Jurkat, Clone E6-1 (cell line): ENCODE results near the gene AMHR2.

ENCODE experiments used
- DNase-seq: peaks from one replicate; pipeline ENCODE4 v3.0.0-alpha.2; 2011; ENCODE audit warnings: low read depth, low spot score
- H3K4me3 ChIP-seq: 2 replicates; pipeline ENCODE4 v1.5.1; 2011; ENCODE audit warnings: mild to moderate bottlenecking, low read length, control low read depth, moderate library complexity

AMHR2 gene

GRCh38 chr12:53468282-53468681 lies 44.6 kb downstream of the AMHR2 start:
- no peak overlapping the region for H3K4me3 ChIP-seq
- DNase-seq = no peak

GRCh38 chr12:53472056-53472582 lies 48.5 kb downstream of the AMHR2 start:
- no peak for DNase-seq
- H3K4me3 ChIP-seq = no peak overlapping the region

- no peak for DNase-seq
- H3K4me3 ChIP-seq = no peak overlapping the region
Observed at GRCh38 chr12:53474077-53474476, 50.4 kb downstream of the AMHR2 start.

- no peak overlapping the region for H3K4me3 ChIP-seq
- DNase-seq = no peak
Observed at GRCh38 chr12:53474819-53475218, 51.2 kb downstream of the AMHR2 start.

- DNase-seq = no peak
- no peak overlapping the region for H3K4me3 ChIP-seq
Observed at GRCh38 chr12:53476769-53477209, 53.1 kb downstream of the AMHR2 start.

- H3K4me3 ChIP-seq = no peak overlapping the region
- DNase-seq = no peak
Observed at GRCh38 chr12:53478865-53479264, 55.2 kb downstream of the AMHR2 start.

GRCh38 chr12:53479331-53479730 lies 55.7 kb downstream of the AMHR2 start:
- H3K4me3 ChIP-seq = no peak overlapping the region
- DNase-seq = no peak

GRCh38 chr12:53480491-53481442 lies 57.1 kb downstream of the AMHR2 start:
- H3K4me3 ChIP-seq = no peak overlapping the region
- DNase-seq = no peak
